HG02970 (cell line): ENCODE data around the gene ETAA1.

ENCODE experiments used
- ATAC-seq: cut with Tn5 transposase; IDR thresholded peaks from one replicate; pipeline ENCODE4 v1.9.1; 2021; ENCODE audit warnings: mild to moderate bottlenecking, moderate library complexity, moderate number of reproducible peaks; ENCODE audit not compliant: unreplicated experiment, low FRiP score

Gene ETAA1

DNA sequence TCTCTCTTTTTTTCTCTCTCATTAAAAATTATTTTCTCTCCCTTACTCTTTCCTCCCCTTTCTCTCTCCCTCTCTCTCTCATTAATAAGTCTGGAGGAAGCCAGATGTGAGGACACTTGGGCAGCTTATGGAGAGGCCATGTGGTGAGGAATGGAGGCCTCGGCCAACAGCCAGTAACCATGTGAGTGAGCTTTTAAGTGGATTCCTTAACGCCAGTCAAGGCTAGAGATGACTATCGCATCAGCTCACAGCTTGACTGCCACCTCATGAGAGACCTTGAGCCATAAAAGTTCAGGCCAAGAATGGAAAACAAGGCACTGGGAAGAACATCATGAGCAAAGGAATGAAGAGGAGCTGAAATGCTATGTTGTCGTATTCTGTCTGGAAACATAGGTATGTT lies 39.1 kb downstream of the ETAA1 start:
- no peak for ATAC-seq

DNA sequence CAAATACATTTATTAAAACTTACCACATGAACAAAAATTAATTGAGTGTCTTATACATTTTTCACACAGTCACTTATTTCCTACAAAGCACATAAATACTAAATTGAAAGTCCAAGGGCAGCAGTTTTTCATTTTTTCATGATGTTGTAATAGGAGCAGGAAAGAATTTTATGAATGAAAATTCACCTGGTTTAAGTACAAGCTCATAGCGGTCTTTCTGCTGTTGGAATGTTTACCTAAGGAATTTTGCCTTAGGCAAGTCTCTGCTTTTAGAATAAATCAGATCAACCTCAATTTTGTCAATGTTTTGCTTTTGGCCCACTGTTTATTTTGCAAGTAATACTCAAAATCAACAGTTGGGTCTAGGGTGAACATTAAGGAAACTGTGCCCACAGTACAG lies 40.0 kb downstream of the ETAA1 start:
- ATAC-seq: no peak

DNA sequence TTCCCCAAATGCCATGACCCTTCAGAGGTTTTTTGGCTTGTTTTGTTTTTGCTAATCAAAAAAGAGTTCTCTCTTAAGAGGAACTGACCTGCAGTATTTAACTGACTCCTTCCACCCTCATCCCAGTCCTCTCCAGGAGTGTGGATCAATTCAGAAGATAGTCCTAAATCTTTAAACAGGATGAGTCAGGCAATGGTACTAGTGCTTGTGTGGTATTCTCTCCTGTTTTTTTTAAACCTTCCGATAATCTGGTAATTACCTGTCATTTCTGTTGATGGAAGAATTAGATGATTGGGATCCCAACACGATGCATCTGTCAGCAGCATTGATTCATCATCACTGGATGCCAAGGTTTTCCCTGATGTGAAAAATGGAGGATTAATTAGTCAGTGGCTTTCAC lies 41.2 kb downstream of the ETAA1 start:
- no peak for ATAC-seq

DNA sequence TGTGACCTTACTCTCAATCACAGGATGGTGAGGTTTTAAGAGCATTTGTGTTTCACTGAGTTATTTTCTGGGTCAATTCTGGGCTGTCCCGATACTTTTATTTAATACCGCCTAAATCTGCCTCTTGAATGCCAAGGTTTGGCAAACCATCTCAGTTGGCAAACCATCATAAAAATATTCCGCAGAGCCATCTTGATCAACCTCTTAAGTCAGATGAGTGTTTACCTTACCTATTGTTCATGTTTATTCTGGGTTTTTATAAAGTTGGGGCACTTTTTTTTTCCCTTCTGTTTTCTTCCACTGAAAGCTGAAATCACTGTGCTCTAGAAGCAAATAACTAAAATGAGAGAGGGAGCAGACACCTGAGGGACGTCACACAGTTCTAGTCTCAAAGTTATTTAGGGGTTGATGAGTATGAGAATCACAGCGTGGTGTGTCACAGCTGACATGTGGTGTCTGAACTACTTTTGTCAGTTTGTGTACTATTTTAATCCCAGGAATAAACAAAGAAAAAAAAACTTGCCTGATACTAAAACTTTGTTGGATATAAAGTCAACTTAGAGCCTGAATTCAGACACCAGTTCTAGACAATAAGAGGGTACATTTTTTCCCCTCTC lies 48.6 kb downstream of the ETAA1 start:
- no peak for ATAC-seq

DNA sequence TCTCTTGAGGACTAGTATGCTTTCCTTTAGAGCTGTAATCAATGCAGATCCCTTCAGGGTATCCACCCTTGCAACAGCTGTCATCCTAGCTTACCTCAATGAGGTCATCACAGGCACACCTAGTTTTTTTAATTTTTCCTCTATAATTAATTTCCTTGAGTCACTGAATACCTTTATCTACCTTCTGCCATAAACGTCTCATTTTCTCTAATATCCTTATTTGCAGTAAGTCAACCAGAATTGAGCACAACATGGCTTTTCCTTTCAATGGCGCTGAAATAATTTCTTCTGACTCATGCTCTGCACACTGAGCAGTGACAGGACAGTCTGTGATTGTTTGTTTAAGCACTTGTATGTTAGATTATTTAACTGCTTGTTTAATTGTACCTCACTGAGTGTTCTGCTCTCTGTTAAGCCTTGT lies 49.4 kb downstream of the ETAA1 start:
- no peak for ATAC-seq

DNA sequence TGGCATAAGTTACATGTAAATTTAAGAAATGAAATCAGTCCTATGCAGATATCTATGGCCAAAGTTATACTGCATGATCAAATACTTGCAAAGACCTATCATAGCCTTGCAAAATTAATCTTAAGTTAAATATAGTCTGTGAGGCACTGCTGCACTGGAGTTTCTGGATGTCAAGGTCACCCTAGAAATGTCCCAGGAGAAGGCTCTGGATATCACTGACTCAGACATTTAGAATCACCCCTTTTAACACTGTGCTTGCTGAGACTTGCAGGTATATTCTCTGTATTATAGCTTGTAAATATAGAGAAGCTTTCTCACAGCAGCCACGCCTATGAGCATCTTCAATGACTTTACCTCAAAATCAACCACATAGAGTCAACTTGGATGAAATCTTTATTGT lies 51.5 kb downstream of the ETAA1 start:
- ATAC-seq: no peak

DNA sequence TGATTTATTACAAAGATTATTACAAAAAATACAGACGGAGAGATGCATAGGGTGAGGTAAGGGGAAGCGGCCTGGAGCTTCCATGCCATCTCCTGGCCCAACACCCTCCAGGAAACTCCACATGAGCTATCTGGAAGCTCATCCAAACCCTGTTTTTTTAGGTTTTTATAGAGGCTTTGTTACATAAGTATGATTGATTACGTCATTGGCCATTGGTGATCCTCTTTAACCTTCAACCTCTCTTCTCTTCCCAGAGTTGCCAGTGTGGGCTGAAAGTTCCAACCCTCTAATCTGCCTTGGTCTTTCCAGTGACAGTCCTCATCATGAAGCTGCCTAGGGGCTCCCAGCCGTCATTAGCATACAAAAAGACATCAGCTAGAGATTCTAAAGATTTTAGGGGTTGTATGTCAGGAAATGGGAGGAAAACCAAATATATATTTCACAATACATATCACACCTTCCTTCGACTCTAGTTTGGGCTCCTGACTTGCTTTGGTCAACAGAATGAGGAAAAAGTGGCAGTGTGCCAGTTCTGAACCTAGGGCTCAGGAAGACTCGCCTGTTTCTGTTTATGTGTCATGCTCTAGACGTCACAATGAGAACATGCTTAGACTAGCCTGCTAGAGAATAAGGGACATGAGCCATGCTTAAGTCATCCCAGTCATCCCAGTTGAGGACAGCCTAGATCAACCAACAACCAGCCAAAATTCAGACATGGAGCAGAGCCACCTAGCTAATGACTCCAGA lies 54.1 kb downstream of the ETAA1 start:
- no peak for ATAC-seq

DNA sequence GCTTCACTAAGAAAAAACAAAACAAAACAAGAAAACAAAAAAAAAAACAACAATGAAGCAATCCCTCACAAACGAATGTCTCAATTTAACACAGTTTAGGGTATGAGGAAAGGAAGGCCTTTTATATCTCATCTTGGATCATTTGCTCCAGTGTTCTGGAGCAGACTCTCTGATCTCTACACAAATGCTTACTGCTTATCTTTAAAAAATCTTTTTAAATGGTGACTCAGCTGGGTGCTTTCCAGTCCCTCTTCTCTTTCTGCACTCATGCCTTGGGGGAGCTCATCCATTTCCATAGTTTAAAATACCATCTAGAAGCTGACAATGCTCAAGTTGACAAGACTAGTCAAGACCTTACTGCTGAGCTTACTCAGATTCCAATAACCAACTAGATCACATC lies 56.2 kb downstream of the ETAA1 start:
- ATAC-seq: no peak

DNA sequence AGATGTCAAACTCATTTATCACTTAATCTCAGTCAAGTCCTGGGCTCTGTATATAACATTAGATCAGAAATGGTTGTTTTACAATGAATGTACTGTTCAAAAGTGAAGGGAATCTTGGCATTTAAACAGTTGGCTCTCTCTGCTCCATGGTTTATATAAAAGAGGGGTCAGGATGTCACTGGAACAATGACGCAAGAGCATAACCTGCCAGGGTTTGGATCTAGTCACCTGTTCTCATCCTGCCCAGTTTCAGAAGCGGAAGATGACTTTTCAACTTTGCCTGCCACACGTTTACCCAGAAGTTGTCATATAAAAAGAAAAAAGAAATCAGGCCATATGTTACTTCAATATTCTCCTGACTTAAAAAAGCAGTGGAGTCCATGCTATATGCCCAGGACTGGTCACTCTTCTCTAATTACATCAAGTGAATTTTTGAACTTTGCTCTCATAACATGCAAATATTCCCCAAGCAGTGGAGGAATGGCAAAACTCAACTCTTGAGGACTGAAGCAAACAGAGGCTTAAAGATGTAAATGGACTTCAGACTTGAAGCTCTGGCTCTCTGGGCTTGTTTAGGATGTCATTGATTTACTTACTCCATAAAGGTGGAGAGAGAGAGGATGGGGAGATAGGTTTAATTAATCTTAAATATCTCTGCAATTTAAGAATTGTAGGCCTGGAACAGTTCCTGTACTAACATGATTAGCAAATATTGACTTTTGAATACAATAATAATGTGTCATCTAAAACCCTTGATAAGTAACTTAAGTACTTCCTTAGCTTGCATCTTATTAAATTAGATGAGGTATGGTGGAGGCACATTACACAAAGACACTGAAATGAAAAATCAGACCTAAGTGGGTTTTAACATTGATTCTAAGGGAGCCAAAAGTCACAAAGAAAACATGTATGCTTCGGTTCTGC lies 58.3 kb downstream of the ETAA1 start:
- ATAC-seq: no peak

DNA sequence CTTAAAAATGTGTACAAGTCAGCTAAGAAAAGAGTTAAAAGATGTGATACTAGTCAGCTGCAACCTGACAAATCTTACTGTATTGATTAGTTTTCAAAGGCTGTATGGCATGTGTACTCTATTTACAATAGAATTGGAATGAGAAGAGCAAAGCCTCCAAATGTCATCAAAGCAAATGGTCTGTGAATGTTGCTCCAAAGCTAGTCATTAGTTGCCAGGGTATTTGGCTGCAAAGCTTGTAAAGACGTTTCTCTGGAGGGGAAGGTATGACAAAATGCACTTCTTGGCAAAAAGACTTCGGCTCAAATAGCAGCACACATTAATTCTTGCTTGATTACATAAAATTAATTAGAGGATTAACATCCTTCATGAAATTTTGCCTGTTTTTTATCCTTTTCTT lies 59.3 kb downstream of the ETAA1 start:
- ATAC-seq: no peak

DNA sequence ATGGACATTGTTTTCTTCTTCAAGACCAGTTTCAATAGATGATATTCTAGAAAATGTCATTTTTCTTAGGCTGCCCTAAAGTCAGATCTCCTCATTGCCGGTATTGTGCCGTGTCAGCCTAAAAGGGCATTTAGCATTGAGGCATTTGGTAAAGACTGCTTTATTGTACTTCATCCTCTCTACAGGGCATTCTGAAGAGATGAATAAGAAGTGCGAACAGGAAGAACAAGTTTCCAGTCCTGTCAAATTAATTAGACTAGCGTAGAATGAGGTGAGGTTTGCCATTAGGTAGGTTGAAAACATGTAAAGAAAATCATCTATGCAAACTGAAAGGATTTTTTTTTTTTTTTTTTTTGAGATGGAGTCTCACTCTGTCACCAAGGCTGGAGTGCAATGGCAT lies 60.6 kb downstream of the ETAA1 start:
- ATAC-seq: no peak

DNA sequence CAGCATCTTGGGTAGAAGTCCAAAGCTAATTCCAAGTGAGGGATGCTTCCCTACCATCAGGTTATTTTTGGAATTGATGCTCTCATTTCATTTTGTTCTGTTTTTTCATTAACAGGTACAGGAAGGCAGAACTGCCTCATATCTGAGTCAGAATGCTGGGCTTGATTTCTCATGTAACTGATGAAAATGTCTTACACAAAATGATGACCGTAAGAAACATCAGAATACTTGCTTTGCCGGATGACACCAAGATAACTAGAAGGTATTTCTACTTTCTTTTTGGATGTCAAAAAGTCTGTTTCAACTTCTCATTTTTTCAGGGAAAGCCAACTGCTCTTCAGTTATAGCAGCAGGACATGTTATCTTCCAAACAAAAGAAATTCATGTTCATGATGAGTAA lies 62.6 kb downstream of the ETAA1 start:
- ATAC-seq: no peak
